ENCODE results near the gene IL17A. TPM values are rescaled to one million over a fixed set of nuclear protein-coding genes. Genes with fewer than 3 reads are reported as not detected.
A peak's percentile ranks its signal among the peaks of the same experiment; 100 is the strongest.

IL17A gene
- total RNA-seq, 4 donors from 2014 or later, result not detected

- peak; percentile 88 for DNase-seq (ENCODE audit: extremely low spot score)
- intact Hi-C loops (cut with DNase I), result no loop called here
- Histone ChIP-seq H3K27me3 (no peaks in the 10 kb centered on the region), H3K4me3 (no peak overlapping the region), H3K4me1 (no peaks in the 10 kb centered on the region), H3K9me3 (no peaks in the 10 kb centered on the region), H3K27ac (replicated peaks in 1 of 4) (no peak overlapping the region), H3K36me3 (no peaks in the 10 kb centered on the region)
- TF ChIP-seq POLR2AphosphoS5 (IDR thresholded peaks at IDR 0.05), result no peak
- TF ChIP-seq EP300 (IDR thresholded peaks at IDR 0.05), result no peak
- no peak for TF ChIP-seq POLR2A (IDR thresholded peaks at IDR 0.05; ENCODE audit: low read depth)
- TF ChIP-seq, protein P1, sequence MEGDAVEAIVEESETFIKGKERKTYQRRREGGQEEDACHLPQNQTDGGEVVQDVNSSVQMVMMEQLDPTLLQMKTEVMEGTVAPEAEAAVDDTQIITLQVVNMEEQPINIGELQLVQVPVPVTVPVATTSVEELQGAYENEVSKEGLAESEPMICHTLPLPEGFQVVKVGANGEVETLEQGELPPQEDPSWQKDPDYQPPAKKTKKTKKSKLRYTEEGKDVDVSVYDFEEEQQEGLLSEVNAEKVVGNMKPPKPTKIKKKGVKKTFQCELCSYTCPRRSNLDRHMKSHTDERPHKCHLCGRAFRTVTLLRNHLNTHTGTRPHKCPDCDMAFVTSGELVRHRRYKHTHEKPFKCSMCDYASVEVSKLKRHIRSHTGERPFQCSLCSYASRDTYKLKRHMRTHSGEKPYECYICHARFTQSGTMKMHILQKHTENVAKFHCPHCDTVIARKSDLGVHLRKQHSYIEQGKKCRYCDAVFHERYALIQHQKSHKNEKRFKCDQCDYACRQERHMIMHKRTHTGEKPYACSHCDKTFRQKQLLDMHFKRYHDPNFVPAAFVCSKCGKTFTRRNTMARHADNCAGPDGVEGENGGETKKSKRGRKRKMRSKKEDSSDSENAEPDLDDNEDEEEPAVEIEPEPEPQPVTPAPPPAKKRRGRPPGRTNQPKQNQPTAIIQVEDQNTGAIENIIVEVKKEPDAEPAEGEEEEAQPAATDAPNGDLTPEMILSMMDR (IDR thresholded peaks at IDR 0.05), result no peak
- WGBS, result 66% methylated on average over 7 of the region's 7 CpGs
Observed at GRCh38 chr6:52155791-52156576, 30.2 kb upstream of the IL17A start.

GRCh38 chr6:52157301-52157941 lies 28.8 kb upstream of the IL17A start:
- H3K36me3 ChIP-seq, result no peaks in the 10 kb centered on the region
- peak; percentile 37 for DNase-seq (ENCODE audit: extremely low spot score)
- intact Hi-C loops (cut with DNase I), result no loop called here
- no peaks in the 10 kb centered on the region for H3K9me3 ChIP-seq
- no peaks in the 10 kb centered on the region for H3K27me3 ChIP-seq
- TF ChIP-seq POLR2AphosphoS5 (IDR thresholded peaks at IDR 0.05) (no peak), POLR2A (IDR thresholded peaks at IDR 0.05; ENCODE audit: low read depth) (no peak), EP300 (IDR thresholded peaks at IDR 0.05) (no peak)
- TF ChIP-seq, protein P1 (IDR thresholded peaks at IDR 0.05), result no peak
- H3K27ac ChIP-seq (replicated peaks in 1 of 4), result no peak overlapping the region
- H3K4me3 ChIP-seq, result no peak overlapping the region
- WGBS, result 64% methylated on average over 7 of the region's 7 CpGs
- no peaks in the 10 kb centered on the region for H3K4me1 ChIP-seq

GRCh38 chr6:52160472-52161104 lies 25.6 kb upstream of the IL17A start:
- Histone ChIP-seq H3K4me1 (no peaks in the 10 kb centered on the region), H3K27ac (replicated peaks in 1 of 4) (no peak overlapping the region), H3K9me3 (no peaks in the 10 kb centered on the region), H3K27me3 (no peaks in the 10 kb centered on the region), H3K36me3 (no peaks in the 10 kb centered on the region), H3K4me3 (no peak overlapping the region)
- 86% methylated on average over 4 of the region's 4 CpGs for WGBS
- peak; percentile 45 for DNase-seq (ENCODE audit: extremely low spot score)
- TF ChIP-seq, protein P1 (IDR thresholded peaks at IDR 0.05), result no peak
- TF ChIP-seq EP300 (IDR thresholded peaks at IDR 0.05), result no peak
- TF ChIP-seq POLR2AphosphoS5 (IDR thresholded peaks at IDR 0.05), result no peak
- TF ChIP-seq POLR2A (IDR thresholded peaks at IDR 0.05; ENCODE audit: low read depth), result no peak
- intact Hi-C loops (cut with DNase I), result loop anchor here (5.0 kb wide), 1 partner anchor 102 kb away; no protein-coding TSS in a partner anchor

- H3K27me3 ChIP-seq, result peaks cover 0 to 4% (median 0%) of the 10 kb centered on the region in 4 donors
- no peak for DNase-seq (ENCODE audit: extremely low spot score)
- no peak for TF ChIP-seq EP300 (IDR thresholded peaks at IDR 0.05)
- TF ChIP-seq POLR2AphosphoS5 (IDR thresholded peaks at IDR 0.05), result no peak
- TF ChIP-seq POLR2A (IDR thresholded peaks at IDR 0.05; ENCODE audit: low read depth), result no peak
- intact Hi-C loops (cut with DNase I), result loop anchor here (5.0 kb wide), 1 partner anchor 100 kb away; no protein-coding TSS in a partner anchor
- 77% methylated on average over 3 of the region's 3 CpGs for WGBS
- no peak overlapping the region for H3K27ac ChIP-seq (replicated peaks in 1 of 4)
- H3K36me3 ChIP-seq, result no peaks in the 10 kb centered on the region
- H3K4me3 ChIP-seq, result no peak overlapping the region
- no peaks in the 10 kb centered on the region for H3K9me3 ChIP-seq
- no peaks in the 10 kb centered on the region for H3K4me1 ChIP-seq
Observed at GRCh38 chr6:52161689-52162438, 24.3 kb upstream of the IL17A start.

Data from esophagus muscularis mucosa (tissue), 4 donors.